ENCODE results near the gene SRD5A2. TPM values are rescaled to one million over a fixed set of nuclear protein-coding genes. Genes with fewer than 3 reads are reported as not detected.

SRD5A2 gene
- total and polyA plus RNA-seq, 5 donors, result not detected

DNA sequence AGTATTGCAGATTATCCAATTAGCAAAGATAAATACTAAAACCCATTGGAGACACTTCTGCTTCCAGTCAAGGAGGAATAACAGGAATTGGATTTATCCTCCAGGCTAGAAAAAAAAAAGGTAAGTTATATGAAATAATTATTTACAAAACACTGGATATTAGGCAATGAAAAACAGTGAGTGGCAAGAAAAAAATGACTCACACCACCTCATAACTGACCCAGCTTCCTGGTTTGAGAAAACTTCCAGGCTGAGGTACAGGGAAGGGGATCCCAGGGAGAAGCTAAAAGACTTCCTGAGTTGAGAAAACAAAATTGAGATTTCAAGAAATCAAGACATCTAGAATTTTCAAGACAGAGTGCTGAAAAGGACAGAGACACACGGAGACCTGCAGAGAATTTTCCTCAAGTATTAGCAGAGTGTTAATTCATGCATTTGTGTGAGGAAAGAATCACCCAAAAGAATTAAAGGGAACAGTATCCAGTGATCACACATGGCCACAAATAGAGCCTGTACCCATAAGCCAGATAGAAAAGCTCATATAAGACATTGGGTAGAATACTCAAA lies 17.4 kb downstream of the SRD5A2 start:
- Histone ChIP-seq H3K9me3 (ENCODE audit: control insufficient read depth, low read length) (no peaks in the 10 kb centered on the region), H3K27me3 (ENCODE audit: control insufficient read depth, insufficient read depth) (no peaks in the 10 kb centered on the region), H3K27ac (ENCODE audit: low read length) (no peak overlapping the region), H3K4me3 (ENCODE audit: low read length) (no peak overlapping the region), H3K4me1 (ENCODE audit: control insufficient read depth, insufficient read depth, low read length) (no peaks in the 10 kb centered on the region)
- ATAC-seq (no peak), DNase-seq (no peak)
- 46% methylated on average over 1 of the region's 1 CpG for WGBS
- intact Hi-C loops (cut with DNase I), result no loop called here

DNA sequence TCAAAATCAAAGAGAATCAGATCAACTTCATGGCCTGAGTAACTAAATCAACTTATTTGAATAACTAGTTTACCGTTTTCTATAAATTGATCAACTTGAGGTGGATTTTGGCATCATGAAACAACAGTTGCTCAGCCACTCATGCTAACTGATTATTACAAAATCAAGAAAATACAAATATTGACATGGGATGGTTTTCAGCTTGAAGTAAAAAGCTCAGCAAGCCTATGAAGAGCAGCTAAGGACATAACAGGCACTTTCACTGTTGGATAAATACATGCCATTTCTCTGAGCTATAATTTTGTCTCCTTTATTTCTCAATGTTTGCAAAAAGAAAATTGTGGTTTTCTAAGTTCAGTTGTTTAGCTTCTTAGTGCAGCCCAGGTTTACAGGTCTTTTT lies 18.9 kb downstream of the SRD5A2 start:
- H3K9me3 ChIP-seq (ENCODE audit: control insufficient read depth, low read length), result no peaks in the 10 kb centered on the region
- DNase-seq (no peak), ATAC-seq (no peak)
- no peaks in the 10 kb centered on the region for H3K27me3 ChIP-seq (ENCODE audit: control insufficient read depth, insufficient read depth)
- no peak overlapping the region for H3K4me3 ChIP-seq (ENCODE audit: low read length)
- H3K27ac ChIP-seq (ENCODE audit: low read length), result no peak overlapping the region
- intact Hi-C loops (cut with DNase I), result no loop called here
- WGBS, result 42% methylated on average over 1 of the region's 1 CpG
- no peaks in the 10 kb centered on the region for H3K4me1 ChIP-seq (ENCODE audit: control insufficient read depth, insufficient read depth, low read length)

DNA sequence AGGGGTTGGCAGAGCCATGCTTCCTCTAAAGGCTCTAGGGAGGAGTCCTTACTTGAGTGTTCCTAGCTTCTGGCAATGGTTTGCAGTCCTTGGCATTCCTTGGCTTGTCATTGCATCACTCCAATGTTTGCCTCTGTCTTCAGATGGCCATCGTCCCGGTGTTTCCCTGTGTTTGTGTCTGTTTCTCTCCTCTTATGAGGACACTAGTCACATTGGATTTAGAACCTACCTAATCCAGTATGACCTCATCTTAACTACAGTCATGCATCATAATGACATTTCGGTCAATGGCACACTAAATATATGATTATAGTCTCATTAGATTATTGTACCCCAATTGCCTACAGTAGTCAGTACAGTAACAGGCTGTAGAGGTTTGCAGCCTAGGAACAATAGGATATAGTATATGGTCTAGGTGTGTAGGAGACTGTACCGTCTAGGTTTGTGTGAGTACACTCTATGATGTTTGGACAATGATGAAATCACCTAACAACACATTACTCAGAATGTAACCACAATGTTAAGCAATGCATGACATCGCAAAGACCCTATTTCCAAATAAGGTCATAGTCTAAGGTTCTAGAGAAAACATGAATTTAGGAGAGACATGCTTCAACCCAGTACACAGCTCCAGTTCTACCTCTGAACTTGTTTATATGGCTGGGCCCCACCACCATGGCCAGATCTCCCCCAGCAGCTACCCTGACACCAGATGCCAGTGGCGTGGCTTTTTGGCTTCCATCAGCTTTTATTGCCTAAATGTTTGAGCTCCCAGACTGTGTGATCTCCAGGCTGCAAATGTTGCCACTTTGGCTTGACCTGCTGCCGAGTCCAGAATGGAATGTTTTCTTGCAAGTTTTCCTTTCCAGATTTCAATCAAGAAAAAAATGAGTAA lies 22.1 kb downstream of the SRD5A2 start:
- no peak overlapping the region for H3K27ac ChIP-seq (ENCODE audit: low read length)
- no peak overlapping the region for H3K4me3 ChIP-seq (ENCODE audit: low read length)
- no peaks in the 10 kb centered on the region for H3K4me1 ChIP-seq (ENCODE audit: control insufficient read depth, insufficient read depth, low read length)
- DNase-seq (no peak), ATAC-seq (no peak)
- H3K27me3 ChIP-seq (ENCODE audit: control insufficient read depth, insufficient read depth), result no peaks in the 10 kb centered on the region
- H3K9me3 ChIP-seq (ENCODE audit: control insufficient read depth, low read length), result no peaks in the 10 kb centered on the region
- WGBS, result 74% methylated on average over 7 of the region's 7 CpGs
- intact Hi-C loops (cut with DNase I), result no loop called here

DNA sequence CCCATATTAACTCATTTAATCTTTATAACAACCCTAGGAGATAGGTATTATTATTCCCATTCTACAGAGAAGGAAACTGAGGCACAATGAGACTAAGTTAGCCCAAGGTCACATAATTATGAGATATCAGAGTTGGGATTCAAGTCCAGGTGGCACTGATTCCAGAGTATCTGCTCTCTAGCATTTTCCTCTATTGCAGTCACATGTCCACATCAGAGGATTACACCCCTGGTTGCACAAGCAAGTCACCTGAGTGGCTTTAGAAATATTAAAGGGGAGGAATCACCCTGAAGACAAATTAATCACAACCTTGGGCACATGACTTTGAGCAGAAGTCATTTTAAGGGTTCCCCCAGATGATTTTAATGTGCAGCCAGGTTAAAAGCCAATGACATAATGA lies 23.8 kb downstream of the SRD5A2 start:
- Histone ChIP-seq H3K9me3 (ENCODE audit: control insufficient read depth, low read length) (no peaks in the 10 kb centered on the region), H3K4me3 (ENCODE audit: low read length) (no peak overlapping the region), H3K27ac (ENCODE audit: low read length) (no peak overlapping the region), H3K4me1 (ENCODE audit: control insufficient read depth, insufficient read depth, low read length) (no peaks in the 10 kb centered on the region), H3K27me3 (ENCODE audit: control insufficient read depth, insufficient read depth) (no peaks in the 10 kb centered on the region)
- DNase-seq (no peak), ATAC-seq (no peak)
- intact Hi-C loops (cut with DNase I), result no loop called here

DNA sequence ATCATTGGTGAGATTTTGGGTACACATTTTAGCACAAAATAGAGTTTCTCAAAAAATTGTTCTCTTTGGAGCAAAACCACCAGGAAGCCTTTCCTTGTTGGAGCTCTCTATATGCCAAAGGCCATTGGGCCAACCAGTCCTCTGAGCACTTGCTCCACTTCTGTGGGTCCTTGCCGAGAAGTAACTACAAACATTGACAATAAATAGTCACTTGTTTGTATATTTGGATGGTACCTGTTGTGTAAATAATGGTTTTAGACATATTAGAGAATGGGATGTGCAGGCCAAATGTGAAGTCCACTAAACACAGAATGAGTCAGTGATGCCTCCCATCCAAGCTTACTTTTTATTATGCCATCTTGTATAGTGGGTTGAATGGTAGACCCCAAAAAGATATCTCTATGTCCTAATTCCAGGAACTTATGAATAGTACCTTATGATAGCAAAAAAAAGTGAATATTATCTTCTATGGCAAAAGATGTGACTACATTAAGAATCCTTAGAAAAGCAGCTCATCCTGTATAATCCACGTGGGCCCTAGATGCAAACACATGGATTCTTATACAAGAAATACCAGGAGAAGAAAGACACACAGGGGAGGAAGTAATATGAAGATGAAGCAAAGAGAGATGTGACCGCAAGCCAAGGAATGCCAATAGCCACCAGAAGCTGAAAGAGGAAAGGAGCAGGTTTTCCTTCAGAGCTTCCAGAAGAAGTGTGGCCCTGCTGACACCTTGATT lies 24.6 kb downstream of the SRD5A2 start:
- no peak overlapping the region for H3K27ac ChIP-seq (ENCODE audit: low read length)
- H3K27me3 ChIP-seq (ENCODE audit: control insufficient read depth, insufficient read depth), result no peaks in the 10 kb centered on the region
- no peaks in the 10 kb centered on the region for H3K9me3 ChIP-seq (ENCODE audit: control insufficient read depth, low read length)
- 69% methylated on average over 3 of the region's 3 CpGs for WGBS
- ATAC-seq (no peak), DNase-seq (no peak)
- H3K4me3 ChIP-seq (ENCODE audit: low read length), result no peak overlapping the region
- intact Hi-C loops (cut with DNase I), result no loop called here
- no peaks in the 10 kb centered on the region for H3K4me1 ChIP-seq (ENCODE audit: control insufficient read depth, insufficient read depth, low read length)

DNA sequence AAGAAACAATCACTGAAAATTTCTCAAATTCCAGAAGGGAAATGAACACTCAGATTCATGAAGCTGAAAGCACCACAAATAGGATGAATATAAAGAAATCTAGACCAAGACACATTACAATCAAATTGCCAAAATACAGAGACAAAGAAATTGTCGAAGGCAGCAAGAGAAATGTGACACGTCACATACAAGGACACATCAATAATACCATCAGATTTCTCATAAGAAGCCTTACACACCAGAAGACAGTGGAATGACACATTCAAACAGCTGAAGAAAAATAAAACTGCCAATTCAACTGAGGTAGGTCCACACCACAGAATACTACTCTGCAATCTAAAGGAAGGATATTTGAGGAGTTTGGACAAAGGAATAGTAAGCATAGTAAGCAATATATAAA lies 27.4 kb downstream of the SRD5A2 start:
- no peak for DNase-seq
- Histone ChIP-seq H3K4me1 (ENCODE audit: control insufficient read depth, insufficient read depth, low read length) (no peaks in the 10 kb centered on the region), H3K27ac (ENCODE audit: low read length) (no peak overlapping the region), H3K4me3 (ENCODE audit: low read length) (no peak overlapping the region), H3K27me3 (ENCODE audit: control insufficient read depth, insufficient read depth) (no peaks in the 10 kb centered on the region), H3K9me3 (ENCODE audit: control insufficient read depth, low read length) (no peaks in the 10 kb centered on the region)
- intact Hi-C loops (cut with DNase I), result no loop called here
- no peak for ATAC-seq
- WGBS, result 89% methylated on average over 2 of the region's 2 CpGs

DNA sequence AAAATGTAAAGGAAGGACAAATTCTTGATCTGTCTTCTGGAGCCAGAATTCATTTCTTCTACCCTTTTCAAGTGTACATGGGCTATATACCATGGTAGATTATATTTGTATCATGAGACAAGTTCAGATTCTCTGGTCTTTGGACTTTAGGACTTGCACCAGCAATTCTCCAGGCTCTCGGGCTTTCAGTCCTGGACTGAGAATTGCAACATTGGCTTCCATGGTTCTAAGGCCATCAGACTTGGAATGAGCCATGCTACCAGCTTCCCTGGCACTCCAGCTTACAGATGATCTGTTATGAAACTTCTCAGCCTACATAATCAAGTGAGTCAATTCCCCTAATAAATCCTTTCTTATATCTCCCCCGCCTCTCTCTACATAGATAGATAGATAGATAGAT lies 33.3 kb downstream of the SRD5A2 start:
- Histone ChIP-seq H3K27ac (ENCODE audit: low read length) (no peak overlapping the region), H3K4me3 (ENCODE audit: low read length) (no peak overlapping the region), H3K27me3 (ENCODE audit: control insufficient read depth, insufficient read depth) (no peaks in the 10 kb centered on the region), H3K4me1 (ENCODE audit: control insufficient read depth, insufficient read depth, low read length) (no peaks in the 10 kb centered on the region), H3K9me3 (ENCODE audit: control insufficient read depth, low read length) (no peaks in the 10 kb centered on the region)
- 67% methylated on average over 2 of the region's 2 CpGs for WGBS
- ATAC-seq (no peak), DNase-seq (no peak)
- intact Hi-C loops (cut with DNase I), result no loop called here

DNA sequence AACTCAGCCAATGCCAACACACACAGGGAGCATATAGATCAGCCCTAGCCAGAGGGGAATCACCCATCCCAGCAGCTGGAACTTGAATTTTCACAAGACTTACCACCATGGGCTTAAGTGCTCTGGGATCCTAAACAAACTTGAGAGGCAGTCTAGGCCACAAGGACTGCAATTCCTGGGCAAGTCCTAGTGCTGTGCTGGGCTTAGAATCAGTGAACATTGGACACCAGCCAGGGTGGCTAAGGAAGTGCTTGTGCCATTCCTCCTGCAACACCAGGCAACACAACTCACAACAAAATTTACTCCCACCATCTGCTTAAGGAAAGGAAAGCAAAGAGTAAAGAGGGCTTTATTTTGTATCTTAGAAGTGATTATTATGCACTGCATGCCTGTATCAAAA lies 38.9 kb downstream of the SRD5A2 start:
- ATAC-seq, result no peak
- no peaks in the 10 kb centered on the region for H3K4me1 ChIP-seq (ENCODE audit: control insufficient read depth, insufficient read depth, low read length)
- H3K9me3 ChIP-seq (ENCODE audit: control insufficient read depth, low read length), result no peaks in the 10 kb centered on the region
- DNase-seq, result no peak
- H3K4me3 ChIP-seq (ENCODE audit: low read length), result no peak overlapping the region
- H3K27ac ChIP-seq (ENCODE audit: low read length), result no peak overlapping the region
- intact Hi-C loops (cut with DNase I), result no loop called here
- H3K27me3 ChIP-seq (ENCODE audit: control insufficient read depth, insufficient read depth), result no peaks in the 10 kb centered on the region

DNA sequence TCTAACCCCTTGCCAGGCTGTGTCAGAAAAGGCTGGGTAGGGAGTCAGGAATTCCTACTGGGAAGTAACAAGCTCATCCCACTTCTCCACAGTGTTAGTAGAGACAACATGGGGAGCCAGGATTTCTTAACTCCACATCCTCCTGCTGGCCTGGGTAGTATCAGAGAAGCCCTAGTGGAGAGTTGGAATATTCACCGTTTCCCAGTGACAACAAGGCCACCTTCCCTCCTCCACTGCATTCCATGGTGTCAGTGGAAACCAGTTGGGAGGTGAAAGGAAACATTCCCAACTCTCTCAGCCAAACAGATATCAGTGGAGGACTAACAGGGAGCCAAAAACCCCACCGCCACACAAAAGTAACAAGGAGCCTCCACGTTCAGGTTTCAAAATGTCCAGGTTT lies 41.2 kb downstream of the SRD5A2 start:
- Histone ChIP-seq H3K27me3 (ENCODE audit: control insufficient read depth, insufficient read depth) (no peaks in the 10 kb centered on the region), H3K4me1 (ENCODE audit: control insufficient read depth, insufficient read depth, low read length) (no peaks in the 10 kb centered on the region), H3K4me3 (ENCODE audit: low read length) (no peak overlapping the region), H3K9me3 (ENCODE audit: control insufficient read depth, low read length) (no peaks in the 10 kb centered on the region), H3K27ac (ENCODE audit: low read length) (no peak overlapping the region)
- 25% methylated on average over 3 of the region's 3 CpGs for WGBS
- intact Hi-C loops (cut with DNase I), result no loop called here
- DNase-seq (no peak), ATAC-seq (no peak)

DNA sequence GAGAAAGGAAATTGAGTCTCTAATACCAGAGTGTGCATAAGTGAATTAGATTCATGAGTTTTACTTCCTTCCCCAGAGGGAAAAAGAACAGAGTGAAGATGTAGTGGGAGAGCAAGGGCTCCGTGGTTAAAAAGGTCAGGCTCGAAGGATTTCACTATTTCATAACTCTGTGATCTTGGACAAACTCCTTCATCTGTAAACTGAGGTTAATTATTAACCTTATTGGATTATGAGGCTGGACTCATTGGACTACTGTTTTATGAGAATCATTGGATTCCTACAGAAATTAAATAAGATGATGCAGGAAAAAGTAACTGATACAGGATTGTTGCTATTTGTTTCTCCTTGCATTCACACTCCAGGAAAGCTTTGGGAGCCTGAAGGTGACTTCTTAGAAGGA lies 45.0 kb downstream of the SRD5A2 start:
- no peak for DNase-seq
- no peak for ATAC-seq
- Histone ChIP-seq H3K4me3 (ENCODE audit: low read length) (no peak overlapping the region), H3K27me3 (ENCODE audit: control insufficient read depth, insufficient read depth) (no peaks in the 10 kb centered on the region), H3K4me1 (ENCODE audit: control insufficient read depth, insufficient read depth, low read length) (no peaks in the 10 kb centered on the region), H3K27ac (ENCODE audit: low read length) (no peak overlapping the region), H3K9me3 (ENCODE audit: control insufficient read depth, low read length) (no peaks in the 10 kb centered on the region)
- 66% methylated on average over 2 of the region's 2 CpGs for WGBS
- intact Hi-C loops (cut with DNase I), result no loop called here

DNA sequence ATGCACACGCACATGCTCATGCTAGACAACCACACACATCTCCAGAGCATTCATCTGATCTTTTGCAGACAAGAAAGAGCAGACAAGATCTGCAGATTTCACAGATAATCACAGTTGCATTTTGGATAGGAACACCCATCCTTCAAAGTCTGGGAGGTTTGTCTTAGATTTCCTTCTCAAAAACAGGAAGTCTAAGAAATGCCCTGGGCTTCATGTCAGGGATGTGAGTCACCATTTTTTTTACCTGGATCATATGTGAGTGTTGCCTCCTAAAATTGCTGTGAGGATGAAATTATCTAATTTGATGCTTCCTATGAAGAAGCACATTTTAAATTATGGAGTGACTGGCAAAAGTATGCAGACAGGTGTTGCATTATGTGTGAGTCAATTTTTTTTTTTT lies 46.1 kb downstream of the SRD5A2 start:
- Histone ChIP-seq H3K27ac (ENCODE audit: low read length) (no peak overlapping the region), H3K9me3 (ENCODE audit: control insufficient read depth, low read length) (no peaks in the 10 kb centered on the region), H3K4me1 (ENCODE audit: control insufficient read depth, insufficient read depth, low read length) (no peaks in the 10 kb centered on the region), H3K4me3 (ENCODE audit: low read length) (no peak overlapping the region), H3K27me3 (ENCODE audit: control insufficient read depth, insufficient read depth) (peaks cover 3% of the 10 kb centered on the region)
- ATAC-seq (no peak), DNase-seq (no peak)
- WGBS, result 86% methylated on average over 1 of the region's 1 CpG
- intact Hi-C loops (cut with DNase I), result no loop called here
